RWPE1 (cell line): ENCODE measurements around the gene CFAP97D2.
"Not testable (repeated sequence)": the region's sequence is repeated elsewhere in the genome, so short reads cannot be mapped to it uniquely, and the experiment has no call there.

ENCODE experiments used
- CTCF ChIA-PET: fragments of 350-600 bp; sonication (Branson Sonifier 250); formaldehyde crosslinking; extraction: SDS; loops from one replicate; lab custom pipeline; 2021; lab: Yijun Ruan, JAX
- POLR2A ChIA-PET: fragments of 400-600 bp; formaldehyde crosslinking; extraction: SDS; loops from one replicate; lab custom pipeline; 2020; ENCODE audit warnings: antibody characterized with exemption; ENCODE audit not compliant: low non-redundant PET; lab: Yijun Ruan, JAX
- DNase-seq: peaks from one replicate; pipeline ENCODE4 v3.0.0; 2012; ENCODE audit warnings: low spot score
- H3K27ac ChIP-seq: fragments of 450-650 bp; 2 replicates; pipeline ENCODE4 v1.5.1; 2017
- TF ChIP-seq, protein P1 (sequence below): fragments of 450-650 bp; conservative IDR thresholded peaks from 2 replicates; pipeline ENCODE4 v1.5.1; 2017; ENCODE audit warnings: low read depth, mild to moderate bottlenecking

CFAP97D2 gene

GRCh38 chr13:114259974-114260373, 80.9 kb downstream of the CFAP97D2 start:
- no peak overlapping the region for H3K27ac ChIP-seq
- DNase-seq = no peak
- ChIA-PET CTCF (no interaction called here), POLR2A (no interaction called here)
- TF ChIP-seq, protein P1, sequence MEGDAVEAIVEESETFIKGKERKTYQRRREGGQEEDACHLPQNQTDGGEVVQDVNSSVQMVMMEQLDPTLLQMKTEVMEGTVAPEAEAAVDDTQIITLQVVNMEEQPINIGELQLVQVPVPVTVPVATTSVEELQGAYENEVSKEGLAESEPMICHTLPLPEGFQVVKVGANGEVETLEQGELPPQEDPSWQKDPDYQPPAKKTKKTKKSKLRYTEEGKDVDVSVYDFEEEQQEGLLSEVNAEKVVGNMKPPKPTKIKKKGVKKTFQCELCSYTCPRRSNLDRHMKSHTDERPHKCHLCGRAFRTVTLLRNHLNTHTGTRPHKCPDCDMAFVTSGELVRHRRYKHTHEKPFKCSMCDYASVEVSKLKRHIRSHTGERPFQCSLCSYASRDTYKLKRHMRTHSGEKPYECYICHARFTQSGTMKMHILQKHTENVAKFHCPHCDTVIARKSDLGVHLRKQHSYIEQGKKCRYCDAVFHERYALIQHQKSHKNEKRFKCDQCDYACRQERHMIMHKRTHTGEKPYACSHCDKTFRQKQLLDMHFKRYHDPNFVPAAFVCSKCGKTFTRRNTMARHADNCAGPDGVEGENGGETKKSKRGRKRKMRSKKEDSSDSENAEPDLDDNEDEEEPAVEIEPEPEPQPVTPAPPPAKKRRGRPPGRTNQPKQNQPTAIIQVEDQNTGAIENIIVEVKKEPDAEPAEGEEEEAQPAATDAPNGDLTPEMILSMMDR = no peak

DNA sequence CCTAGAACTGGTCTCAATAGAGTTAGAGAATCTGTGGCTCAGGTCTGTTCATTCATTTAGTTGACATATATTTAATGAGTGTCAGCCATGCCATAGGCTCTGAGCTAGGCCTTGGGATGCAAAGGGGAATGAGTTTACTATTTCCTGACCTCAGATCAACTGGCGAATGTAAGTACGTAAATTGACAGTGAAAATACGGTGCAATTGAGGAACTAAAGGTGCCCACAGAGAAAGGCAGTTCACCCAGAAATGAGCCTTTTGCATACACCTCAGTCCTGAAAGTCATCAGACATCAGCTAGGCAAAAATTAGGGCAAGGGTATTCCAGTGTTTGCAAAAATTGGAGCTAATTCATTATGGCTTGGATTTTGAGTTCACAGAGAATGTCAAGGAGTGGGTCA, 81.8 kb downstream of the CFAP97D2 start:
- no peak overlapping the region for H3K27ac ChIP-seq
- CTCF ChIA-PET = no interaction called here
- TF ChIP-seq, protein P1 = no peak
- no peak for DNase-seq
- POLR2A ChIA-PET = no interaction called here

DNA sequence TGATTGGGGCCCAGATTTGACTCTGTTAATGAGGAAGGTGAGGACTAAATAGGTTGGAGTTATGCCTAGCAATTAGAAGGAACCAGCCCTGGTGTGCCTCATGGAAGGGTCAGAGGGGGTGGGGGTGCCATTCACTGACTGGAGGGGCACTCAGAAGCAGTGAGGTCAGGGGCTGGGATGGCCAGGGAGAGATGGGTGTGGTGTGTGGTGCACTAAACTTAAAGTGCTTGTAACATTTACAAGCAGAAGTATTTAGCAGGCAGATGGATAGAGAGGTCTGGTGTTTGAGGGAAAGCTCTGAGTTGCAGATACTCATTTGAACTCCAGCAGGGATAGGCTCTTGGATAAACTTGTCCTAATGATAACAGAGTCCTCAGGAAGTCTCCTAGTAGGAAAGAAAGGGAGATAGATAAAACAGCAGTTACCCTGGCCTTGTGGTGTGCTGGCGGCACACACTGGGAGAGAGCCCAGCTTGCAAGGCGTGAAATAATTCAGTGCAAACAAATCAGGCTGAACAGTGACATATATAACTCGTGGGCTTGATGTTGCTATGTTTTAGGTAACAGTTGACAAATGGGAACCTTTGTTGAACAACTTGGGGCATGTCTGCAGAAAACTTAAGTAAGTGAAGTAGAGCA, 82.4 kb downstream of the CFAP97D2 start:
- CTCF ChIA-PET = no interaction called here
- POLR2A ChIA-PET = no interaction called here
- DNase-seq = no peak
- H3K27ac ChIP-seq = no peak overlapping the region
- TF ChIP-seq, protein P1 = no peak

- ChIA-PET POLR2A (no interaction called here), CTCF (no interaction called here)
- TF ChIP-seq, protein P1 = no peak
- no peak overlapping the region for H3K27ac ChIP-seq
- DNase-seq = no peak
Observed at GRCh38 chr13:114263578-114263977, 84.5 kb downstream of the CFAP97D2 start.

DNA sequence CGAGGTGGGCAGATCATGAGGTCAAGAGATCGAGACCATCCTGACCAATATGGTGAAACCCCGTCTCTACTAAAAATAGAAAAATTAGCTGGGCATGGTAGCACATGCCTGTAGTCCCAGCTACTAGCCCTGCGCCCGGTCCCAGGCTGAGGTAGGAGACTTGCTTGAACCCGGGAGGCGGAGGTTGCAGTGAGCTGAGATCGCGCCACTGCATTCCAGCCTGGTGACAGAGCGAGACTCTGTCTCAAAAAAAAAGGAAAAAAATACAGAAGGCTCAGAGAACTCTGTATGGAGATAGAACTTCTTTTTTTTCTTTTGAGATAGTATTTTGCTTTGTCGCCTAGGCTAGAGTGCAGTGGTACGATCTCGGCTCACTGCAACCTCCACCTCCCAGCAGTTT, 85.3 kb downstream of the CFAP97D2 start:
- H3K27ac ChIP-seq, CTCF ChIA-PET, DNase-seq, POLR2A ChIA-PET: not testable (repeated sequence)

DNA sequence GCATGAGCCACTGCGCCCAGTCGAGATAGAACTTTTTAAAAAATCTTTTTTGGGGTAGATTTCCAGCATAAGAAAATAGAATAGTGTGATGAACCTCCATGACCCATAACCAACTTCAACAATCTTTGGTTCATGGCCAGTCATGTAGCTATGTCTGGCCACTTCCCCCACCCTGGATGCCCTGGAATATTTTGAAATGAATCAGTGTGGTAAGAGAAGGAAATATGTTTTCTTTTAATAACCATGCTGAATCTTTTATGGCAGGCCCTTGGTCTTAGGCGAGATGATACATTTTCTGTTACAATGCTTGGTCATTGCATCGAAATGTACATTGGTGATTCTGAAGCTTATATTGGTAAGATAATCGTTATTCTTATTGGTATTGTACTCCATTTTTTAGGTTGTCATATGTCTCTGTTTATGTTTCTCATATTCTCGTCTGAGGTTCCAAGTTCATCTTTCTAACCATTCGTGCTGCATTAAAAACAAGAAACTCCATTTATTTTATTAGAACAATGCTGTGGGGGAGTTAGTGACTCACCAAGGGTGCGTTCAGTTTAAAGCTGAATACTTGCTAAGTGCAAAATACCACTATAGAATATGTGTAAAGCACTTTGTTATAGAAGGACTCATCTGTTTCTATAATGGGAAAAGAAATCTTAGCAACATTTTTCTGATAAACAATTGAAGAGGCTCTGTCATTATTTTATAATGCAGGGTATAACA, 86.0 kb downstream of the CFAP97D2 start:
- H3K27ac ChIP-seq = no peak overlapping the region
- ChIA-PET POLR2A (no interaction called here), CTCF (no interaction called here)
- TF ChIP-seq, protein P1 = no peak
- no peak for DNase-seq

- CTCF ChIA-PET = no interaction called here
- no peak overlapping the region for H3K27ac ChIP-seq
- DNase-seq = no peak
- TF ChIP-seq, protein P1 = no peak
- POLR2A ChIA-PET = no interaction called here
Observed at GRCh38 chr13:114266241-114266640, 87.2 kb downstream of the CFAP97D2 start.
